Measurements from ENCODE around the gene CTNNA3. TPM values are rescaled to one million over a fixed set of nuclear protein-coding genes. Genes with fewer than 3 reads are reported as not detected.

Gene CTNNA3
- total RNA-seq, 1 experiment from 2014 or later, result 0.85 TPM

- Histone ChIP-seq H3K36me3 (ENCODE audit: control insufficient read depth, insufficient read depth, low read length) (no peaks in the 10 kb centered on the region), H3K9me3 (ENCODE audit: control insufficient read depth, insufficient read depth, low read depth, low read length) (no peaks in the 10 kb centered on the region), H3K27me3 (ENCODE audit: control insufficient read depth, insufficient read depth, low read length) (no peaks in the 10 kb centered on the region), H3K27ac (ENCODE audit: low read length) (no peak overlapping the region), H3K4me1 (ENCODE audit: control insufficient read depth, insufficient read depth, low read length) (no peaks in the 10 kb centered on the region), H3K4me3 (ENCODE audit: low read depth in 2 of 2, low read length in 2 of 2) (no peak overlapping the region)
- CTCF ChIA-PET, result no interaction called here
- no peak for DNase-seq (ENCODE audit: low read depth, low spot score)
- BruUV-seq (replicated peaks), result no TSS peak
- intact Hi-C loops (cut with micrococcal nuclease; ENCODE audit: unreplicated experiment) (no loop called here), in situ Hi-C loops (cut with HindIII; ENCODE audit: low pct_unique_long_range_greater_than_20kb, low sequenced_read_pairs) (no loop called here)
- TF ChIP-seq TCF7L2 (IDR thresholded peaks at IDR 0.05; ENCODE audit: low read depth, low read length), result no peak
- no peak for TF ChIP-seq POLR2AphosphoS5 (IDR thresholded peaks at IDR 0.05; ENCODE audit: low read depth, low read length)
- TF ChIP-seq, protein P1, sequence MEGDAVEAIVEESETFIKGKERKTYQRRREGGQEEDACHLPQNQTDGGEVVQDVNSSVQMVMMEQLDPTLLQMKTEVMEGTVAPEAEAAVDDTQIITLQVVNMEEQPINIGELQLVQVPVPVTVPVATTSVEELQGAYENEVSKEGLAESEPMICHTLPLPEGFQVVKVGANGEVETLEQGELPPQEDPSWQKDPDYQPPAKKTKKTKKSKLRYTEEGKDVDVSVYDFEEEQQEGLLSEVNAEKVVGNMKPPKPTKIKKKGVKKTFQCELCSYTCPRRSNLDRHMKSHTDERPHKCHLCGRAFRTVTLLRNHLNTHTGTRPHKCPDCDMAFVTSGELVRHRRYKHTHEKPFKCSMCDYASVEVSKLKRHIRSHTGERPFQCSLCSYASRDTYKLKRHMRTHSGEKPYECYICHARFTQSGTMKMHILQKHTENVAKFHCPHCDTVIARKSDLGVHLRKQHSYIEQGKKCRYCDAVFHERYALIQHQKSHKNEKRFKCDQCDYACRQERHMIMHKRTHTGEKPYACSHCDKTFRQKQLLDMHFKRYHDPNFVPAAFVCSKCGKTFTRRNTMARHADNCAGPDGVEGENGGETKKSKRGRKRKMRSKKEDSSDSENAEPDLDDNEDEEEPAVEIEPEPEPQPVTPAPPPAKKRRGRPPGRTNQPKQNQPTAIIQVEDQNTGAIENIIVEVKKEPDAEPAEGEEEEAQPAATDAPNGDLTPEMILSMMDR (IDR thresholded peaks at IDR 0.05), result no peak
- POLR2A ChIA-PET, result no interaction called here
- ATAC-seq, result no peak
Observed at GRCh38 chr10:66604195-66604594, 1091.8 kb downstream of the CTNNA3 start.

- CTCF ChIA-PET, result no interaction called here
- no TSS peak for BruUV-seq (replicated peaks)
Observed at GRCh38 chr10:66591865-66592264, 1104.1 kb downstream of the CTNNA3 start.

DNA sequence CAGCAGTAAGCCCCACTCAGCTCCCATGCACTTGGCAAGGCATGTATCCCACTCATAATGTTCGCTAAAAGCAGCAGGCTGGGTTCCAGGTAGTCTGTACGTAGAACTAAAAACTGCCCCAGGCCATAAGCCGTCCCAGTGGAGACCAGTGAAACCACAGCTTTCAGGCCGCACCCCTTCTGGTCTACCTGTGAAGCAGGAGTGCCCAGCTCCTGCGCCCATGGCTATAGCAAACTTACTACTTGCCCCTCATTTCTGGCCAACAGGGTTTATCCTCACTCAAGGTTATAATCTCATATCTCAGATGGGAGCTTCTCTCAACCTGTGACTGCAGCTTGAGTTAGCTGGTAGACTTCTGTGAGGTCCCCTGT lies 1108.3 kb downstream of the CTNNA3 start:
- TF ChIP-seq, protein P1 (IDR thresholded peaks at IDR 0.05), result no peak
- TF ChIP-seq TCF7L2 (IDR thresholded peaks at IDR 0.05; ENCODE audit: low read depth, low read length), result no peak
- no peak for TF ChIP-seq SIN3A (IDR thresholded peaks at IDR 0.05; ENCODE audit: borderline replicate concordance, insufficient read depth, low read depth, low read length)
- TF ChIP-seq POLR2AphosphoS5 (IDR thresholded peaks at IDR 0.05; ENCODE audit: low read depth, low read length), result no peak
- TF ChIP-seq, protein P2, sequence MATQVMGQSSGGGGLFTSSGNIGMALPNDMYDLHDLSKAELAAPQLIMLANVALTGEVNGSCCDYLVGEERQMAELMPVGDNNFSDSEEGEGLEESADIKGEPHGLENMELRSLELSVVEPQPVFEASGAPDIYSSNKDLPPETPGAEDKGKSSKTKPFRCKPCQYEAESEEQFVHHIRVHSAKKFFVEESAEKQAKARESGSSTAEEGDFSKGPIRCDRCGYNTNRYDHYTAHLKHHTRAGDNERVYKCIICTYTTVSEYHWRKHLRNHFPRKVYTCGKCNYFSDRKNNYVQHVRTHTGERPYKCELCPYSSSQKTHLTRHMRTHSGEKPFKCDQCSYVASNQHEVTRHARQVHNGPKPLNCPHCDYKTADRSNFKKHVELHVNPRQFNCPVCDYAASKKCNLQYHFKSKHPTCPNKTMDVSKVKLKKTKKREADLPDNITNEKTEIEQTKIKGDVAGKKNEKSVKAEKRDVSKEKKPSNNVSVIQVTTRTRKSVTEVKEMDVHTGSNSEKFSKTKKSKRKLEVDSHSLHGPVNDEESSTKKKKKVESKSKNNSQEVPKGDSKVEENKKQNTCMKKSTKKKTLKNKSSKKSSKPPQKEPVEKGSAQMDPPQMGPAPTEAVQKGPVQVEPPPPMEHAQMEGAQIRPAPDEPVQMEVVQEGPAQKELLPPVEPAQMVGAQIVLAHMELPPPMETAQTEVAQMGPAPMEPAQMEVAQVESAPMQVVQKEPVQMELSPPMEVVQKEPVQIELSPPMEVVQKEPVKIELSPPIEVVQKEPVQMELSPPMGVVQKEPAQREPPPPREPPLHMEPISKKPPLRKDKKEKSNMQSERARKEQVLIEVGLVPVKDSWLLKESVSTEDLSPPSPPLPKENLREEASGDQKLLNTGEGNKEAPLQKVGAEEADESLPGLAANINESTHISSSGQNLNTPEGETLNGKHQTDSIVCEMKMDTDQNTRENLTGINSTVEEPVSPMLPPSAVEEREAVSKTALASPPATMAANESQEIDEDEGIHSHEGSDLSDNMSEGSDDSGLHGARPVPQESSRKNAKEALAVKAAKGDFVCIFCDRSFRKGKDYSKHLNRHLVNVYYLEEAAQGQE (IDR thresholded peaks at IDR 0.05; ENCODE audit: insufficient read depth in 1 of 2, low read depth in 2 of 2, low read length in 1 of 2), result no peak
- in situ Hi-C loops (cut with HindIII; ENCODE audit: low pct_unique_long_range_greater_than_20kb, low sequenced_read_pairs), result no loop called here
- intact Hi-C loops (cut with micrococcal nuclease; ENCODE audit: unreplicated experiment), result no loop called here
- ChIA-PET CTCF (no interaction called here), POLR2A (no interaction called here)
- Histone ChIP-seq H3K36me3 (ENCODE audit: control insufficient read depth, insufficient read depth, low read length) (no peaks in the 10 kb centered on the region), H3K4me3 (ENCODE audit: low read depth in 2 of 2, low read length in 2 of 2) (no peak overlapping the region), H3K27ac (ENCODE audit: low read length) (no peak overlapping the region), H3K27me3 (ENCODE audit: control insufficient read depth, insufficient read depth, low read length) (no peaks in the 10 kb centered on the region), H3K9me3 (ENCODE audit: control insufficient read depth, insufficient read depth, low read depth, low read length) (no peaks in the 10 kb centered on the region), H3K4me1 (ENCODE audit: control insufficient read depth, insufficient read depth, low read length) (no peaks in the 10 kb centered on the region)
- no TSS peak for BruUV-seq (replicated peaks)
- ATAC-seq (no peak), DNase-seq (ENCODE audit: low read depth, low spot score) (no peak)

More at GRCh38 chr10:66591865-66592264, 1104.1 kb downstream of the CTNNA3 start:
- Histone ChIP-seq H3K9me3 (ENCODE audit: control insufficient read depth, insufficient read depth, low read depth, low read length) (no peaks in the 10 kb centered on the region), H3K27ac (ENCODE audit: low read length) (no peak overlapping the region), H3K36me3 (ENCODE audit: control insufficient read depth, insufficient read depth, low read length) (no peaks in the 10 kb centered on the region), H3K4me3 (ENCODE audit: low read depth in 2 of 2, low read length in 2 of 2) (no peak overlapping the region), H3K4me1 (ENCODE audit: control insufficient read depth, insufficient read depth, low read length) (no peaks in the 10 kb centered on the region), H3K27me3 (ENCODE audit: control insufficient read depth, insufficient read depth, low read length) (no peaks in the 10 kb centered on the region)
- ATAC-seq (no peak), DNase-seq (ENCODE audit: low read depth, low spot score) (no peak)
- intact Hi-C loops (cut with micrococcal nuclease; ENCODE audit: unreplicated experiment), result no loop called here
- POLR2A ChIA-PET, result no interaction called here
- TF ChIP-seq SIN3A (IDR thresholded peaks at IDR 0.05; ENCODE audit: borderline replicate concordance, insufficient read depth, low read depth, low read length), result no peak
- in situ Hi-C loops (cut with HindIII; ENCODE audit: low pct_unique_long_range_greater_than_20kb, low sequenced_read_pairs), result no loop called here
